ENCODE measurements around the gene HDAC4.

HDAC4 gene

GRCh38 chr2:239111401-239112100, 289.3 kb downstream of the HDAC4 start:
- DNase-seq, result no peak

- no peak for DNase-seq
Measured at GRCh38 chr2:239110595-239111048, 290.2 kb downstream of the HDAC4 start.

- DNase-seq, result no peak
Measured at GRCh38 chr2:239109928-239110545, 290.8 kb downstream of the HDAC4 start.

GRCh38 chr2:239109041-239109927, 291.5 kb downstream of the HDAC4 start:
- DNase-seq, result no peak

- no peak for DNase-seq
Measured at GRCh38 chr2:239108459-239108858, 292.4 kb downstream of the HDAC4 start.

- DNase-seq, result no peak
Measured at GRCh38 chr2:239107936-239108335, 292.9 kb downstream of the HDAC4 start.

GRCh38 chr2:239106966-239107365, 293.9 kb downstream of the HDAC4 start:
- DNase-seq, result no peak

GRCh38 chr2:239106314-239106908, 294.4 kb downstream of the HDAC4 start:
- DNase-seq, result peak; percentile 55

- no peak for DNase-seq
Measured at GRCh38 chr2:239105234-239105633, 295.6 kb downstream of the HDAC4 start.

GRCh38 chr2:239104800-239105199, 296.0 kb downstream of the HDAC4 start:
- no peak for DNase-seq

GRCh38 chr2:239103125-239104098, 297.4 kb downstream of the HDAC4 start:
- DNase-seq, result no peak

- no peak for DNase-seq
Measured at GRCh38 chr2:239102266-239102665, 298.6 kb downstream of the HDAC4 start.

- no peak for DNase-seq
Measured at GRCh38 chr2:239101807-239102206, 299.0 kb downstream of the HDAC4 start.

GRCh38 chr2:239101071-239101470, 299.7 kb downstream of the HDAC4 start:
- no peak for DNase-seq

GRCh38 chr2:239099474-239099873, 301.3 kb downstream of the HDAC4 start:
- DNase-seq, result no peak

- DNase-seq, result no peak
Measured at GRCh38 chr2:239098288-239098970, 302.4 kb downstream of the HDAC4 start.

GRCh38 chr2:239097428-239097696, 303.5 kb downstream of the HDAC4 start:
- DNase-seq, result no peak

- DNase-seq, result no peak
Measured at GRCh38 chr2:239096676-239097427, 304.0 kb downstream of the HDAC4 start.

GRCh38 chr2:239095460-239096081, 305.2 kb downstream of the HDAC4 start:
- no peak for DNase-seq

- DNase-seq, result no peak
Measured at GRCh38 chr2:239094867-239095266, 306.0 kb downstream of the HDAC4 start.
